Suprapubic skin (tissue), 4 donors: ENCODE data around the gene TREML2.

Experiments used
- CTCF ChIP-seq, 2 donors: fragments of 200-600 bp in 1 of 2; fragments of 450-650 bp in 1 of 2; sonication (generic) in 1 of 2; IDR thresholded peaks; one replicate each; pipeline ENCODE4 v1.5.1; 2016 to 2019; ENCODE audit warnings: antibody characterized with exemption in 2 of 2, mild to moderate bottlenecking in 1 of 2, moderate library complexity in 1 of 2
- EP300 ChIP-seq: sonication (generic); formaldehyde crosslinking; IDR thresholded peaks from one replicate; pipeline ENCODE4 v1.6.1; 2017; ENCODE audit warnings: antibody characterized with exemption
- POLR2A ChIP-seq, 2 donors: fragments of 450-650 bp; IDR thresholded peaks; one replicate each; pipeline ENCODE4 v1.6.1; 2017; ENCODE audit warnings: antibody characterized with exemption in 2 of 2, mild to moderate bottlenecking in 2 of 2, moderate library complexity in 2 of 2
- POLR2AphosphoS5 ChIP-seq, 3 donors: sonication (generic); formaldehyde crosslinking; IDR thresholded peaks; one replicate each; pipeline ENCODE4 v1.6.1; 2017; ENCODE audit warnings: antibody characterized with exemption in 3 of 3

GRCh38 chr6:41239467-41240159 is 38.7 kb upstream of the TREML2 start:
- TF ChIP-seq CTCF (IDR thresholded peaks at IDR 0.05) (no peak), POLR2AphosphoS5 (IDR thresholded peaks at IDR 0.05) (no peak), POLR2A (IDR thresholded peaks at IDR 0.05) (no peak), EP300 (no peak)
